NCI-H524 (cell line): Measurements from ENCODE around the gene IWS1.
"Not testable (repeated sequence)": the region's sequence is repeated elsewhere in the genome, so short reads cannot be mapped to it uniquely, and the experiment has no call there.

Experiments used
- DNase-seq, 2 experiments: peaks; one replicate each; lab custom pipeline; 2025; lab: John Stamatoyannopoulos, UW

The IWS1 gene

DNA sequence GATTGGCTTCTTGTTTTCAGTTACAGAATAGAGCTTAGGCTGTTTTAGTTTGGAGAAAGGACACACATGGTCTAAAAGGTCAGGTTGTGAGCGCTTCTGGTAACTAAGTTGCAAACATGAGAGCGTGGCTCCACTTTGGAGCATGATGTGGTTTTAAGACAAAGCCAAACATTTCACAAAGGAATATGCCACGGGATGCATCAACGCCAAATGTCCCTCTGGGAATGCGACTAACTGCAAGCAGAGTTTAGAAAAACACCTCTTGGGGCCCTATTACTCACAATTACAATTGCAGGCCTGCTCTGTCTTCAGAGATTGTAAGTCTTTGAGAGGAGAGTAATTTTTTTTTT, 34.6 kb upstream of the IWS1 start:
- no peak for DNase-seq

GRCh38 chr2:127560201-127560930, 34.1 kb upstream of the IWS1 start:
- no peak for DNase-seq

DNA sequence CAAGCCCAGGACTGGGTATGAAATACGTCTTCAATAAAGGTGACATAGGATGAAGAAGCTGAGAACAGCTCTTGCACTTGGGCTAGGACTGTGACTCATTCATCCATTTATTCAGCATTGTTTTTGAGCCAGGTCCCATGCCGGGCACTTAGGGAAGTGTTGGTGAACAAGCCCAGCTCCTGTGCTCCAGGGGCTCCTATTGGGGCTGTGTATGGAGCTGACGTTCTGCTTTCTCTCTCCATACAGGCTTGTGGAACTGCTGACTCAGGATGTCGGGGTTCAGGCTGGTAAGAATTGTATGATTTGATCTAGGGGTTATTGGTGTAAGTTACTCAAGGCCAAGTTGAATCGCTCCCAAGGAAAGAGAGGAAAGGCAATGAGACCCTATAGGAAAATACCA, 33.2 kb upstream of the IWS1 start:
- DNase-seq, result no peak

- no peak for DNase-seq
These were observed 32.6 kb upstream of the IWS1 start for GRCh38 chr2:127558911-127559310.

GRCh38 chr2:127552846-127553245, 26.6 kb upstream of the IWS1 start:
- no peak for DNase-seq

DNA sequence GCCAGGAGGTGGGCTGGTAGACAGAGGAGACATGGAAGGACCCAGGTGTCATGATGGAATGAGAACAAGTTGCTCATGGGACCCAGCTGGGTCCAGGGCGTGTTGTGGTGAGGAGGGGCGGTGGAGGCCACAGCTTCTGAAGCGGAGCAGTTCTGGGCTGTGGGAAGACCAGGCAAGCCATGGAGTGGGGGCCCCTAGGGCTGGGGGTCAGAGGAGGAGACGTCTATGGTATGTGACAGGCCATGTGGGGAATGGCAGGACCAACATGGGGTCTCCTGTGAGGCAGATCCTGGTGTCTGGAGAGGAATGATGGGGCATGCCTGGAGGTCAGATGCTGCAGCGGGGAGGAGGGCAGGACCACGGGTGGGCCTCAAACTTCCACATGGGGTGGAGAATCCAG, 26.0 kb upstream of the IWS1 start:
- no peak for DNase-seq

DNA sequence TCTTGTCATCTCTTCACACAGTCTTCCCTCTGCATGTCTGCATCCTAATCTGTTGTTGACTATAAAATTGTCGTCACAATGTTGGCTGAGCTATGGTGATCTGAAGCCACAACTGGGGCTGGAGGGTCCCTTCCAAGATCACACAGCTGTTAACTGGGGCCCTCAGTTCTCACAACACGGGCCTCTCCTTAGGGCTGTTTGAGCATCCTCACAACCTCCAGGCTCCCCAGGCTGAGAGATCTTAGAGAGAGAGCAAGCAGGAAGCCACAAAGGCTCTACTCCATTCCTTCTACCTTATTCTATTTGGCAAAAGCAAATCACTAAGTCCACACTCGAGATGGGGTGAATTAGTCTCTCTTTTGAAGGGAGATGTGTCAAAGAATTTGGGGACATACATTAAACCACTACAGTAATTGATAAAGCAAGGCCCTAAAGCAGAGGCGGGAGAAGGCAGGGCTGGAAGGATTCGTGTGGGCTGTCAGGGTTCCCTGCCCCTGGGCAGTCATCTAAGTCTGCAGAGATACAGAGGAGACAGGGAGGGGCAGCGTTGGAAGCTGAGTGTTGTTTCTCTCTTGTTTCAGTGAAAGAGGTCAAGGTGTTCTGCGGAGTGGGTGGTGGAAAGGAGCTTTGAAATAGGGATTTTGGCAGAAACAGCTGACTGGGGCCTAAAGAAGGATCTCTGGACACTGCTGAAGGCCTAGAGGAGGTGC, 25.1 kb upstream of the IWS1 start:
- no peak for DNase-seq

DNA sequence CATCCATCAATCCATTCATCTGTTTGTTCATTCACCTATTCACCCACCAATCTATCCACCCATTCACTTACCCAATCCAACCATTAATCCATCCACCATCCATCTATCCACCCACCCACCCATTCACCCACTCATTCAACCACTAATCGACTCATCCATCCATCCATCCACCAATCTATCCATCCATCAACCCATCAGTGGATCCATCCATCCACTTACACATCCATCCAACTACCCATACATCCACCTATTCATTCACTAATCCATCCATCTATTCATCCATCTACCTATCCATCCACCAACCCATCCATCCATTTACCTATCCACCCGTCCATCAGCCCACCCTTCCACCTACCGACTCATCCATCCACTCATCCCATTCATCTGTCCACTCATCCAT, 20.5 kb upstream of the IWS1 start:
- DNase-seq, result no peak

DNA sequence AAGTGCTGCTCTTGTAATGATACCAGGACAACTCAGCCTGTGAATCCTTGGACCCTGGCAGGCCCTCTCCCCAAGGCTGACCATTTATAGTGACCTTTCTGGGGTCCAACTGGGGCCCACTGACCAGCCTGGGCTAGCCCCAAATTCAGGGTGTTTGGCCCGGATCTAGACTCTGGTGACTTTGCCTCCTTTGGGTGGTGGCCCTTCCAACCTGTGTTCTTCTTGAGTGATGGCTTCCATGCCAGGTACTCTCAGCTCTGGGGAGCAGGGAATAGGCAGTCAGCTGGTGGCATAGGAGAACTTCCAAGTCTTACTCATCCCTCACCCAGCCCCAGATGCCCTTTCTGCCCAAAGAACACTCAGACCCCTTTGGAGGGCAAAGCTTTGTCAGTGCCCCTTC, 19.5 kb upstream of the IWS1 start:
- DNase-seq, result no peak

- DNase-seq, result no peak
These were observed 18.9 kb upstream of the IWS1 start for GRCh38 chr2:127545189-127545588.

DNA sequence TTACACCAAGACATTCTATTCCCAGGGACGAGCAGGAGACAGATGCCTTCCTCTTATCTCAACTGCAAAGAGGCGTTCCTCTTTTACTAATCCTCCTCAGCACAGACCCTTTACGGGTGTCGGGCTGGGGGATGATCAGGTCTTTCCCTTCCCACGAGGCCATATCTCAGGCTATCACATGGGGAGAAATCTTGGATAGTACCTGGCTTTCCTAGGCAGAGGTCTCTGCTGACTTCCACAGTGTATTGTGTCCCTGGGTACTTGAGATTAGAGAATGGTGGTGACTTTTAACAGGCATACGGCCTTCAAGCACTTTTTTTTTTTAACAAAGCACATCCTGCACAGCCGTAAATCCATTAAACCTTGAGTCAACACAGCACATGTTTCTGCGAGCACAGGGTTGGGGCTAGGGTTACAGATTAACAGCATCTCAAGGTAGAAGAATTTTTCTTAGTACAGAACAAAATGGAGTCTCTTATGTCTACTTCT, 16.8 kb upstream of the IWS1 start:
- peak; percentile 62 to 83 for DNase-seq

DNA sequence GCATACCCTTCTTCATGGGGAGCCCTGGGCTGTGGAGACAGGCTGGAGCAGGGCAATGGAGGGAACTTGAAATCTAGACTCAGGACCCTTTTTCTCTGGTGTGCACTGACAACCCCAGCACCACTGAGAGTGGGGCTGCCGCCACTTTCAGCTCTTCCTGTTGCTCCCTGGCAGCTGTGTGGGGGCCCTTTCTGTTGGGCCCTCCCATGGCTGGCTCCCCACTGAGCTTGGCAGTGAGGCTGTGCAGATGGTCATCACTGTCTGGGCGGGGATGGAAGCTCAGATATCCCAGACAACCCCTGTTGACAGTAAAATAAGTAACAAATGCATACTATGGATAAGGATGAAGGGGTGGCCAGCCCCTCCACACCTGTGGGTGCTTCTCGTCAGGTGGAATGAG, 15.9 kb upstream of the IWS1 start:
- DNase-seq, result peak; percentile 61 to 86

DNA sequence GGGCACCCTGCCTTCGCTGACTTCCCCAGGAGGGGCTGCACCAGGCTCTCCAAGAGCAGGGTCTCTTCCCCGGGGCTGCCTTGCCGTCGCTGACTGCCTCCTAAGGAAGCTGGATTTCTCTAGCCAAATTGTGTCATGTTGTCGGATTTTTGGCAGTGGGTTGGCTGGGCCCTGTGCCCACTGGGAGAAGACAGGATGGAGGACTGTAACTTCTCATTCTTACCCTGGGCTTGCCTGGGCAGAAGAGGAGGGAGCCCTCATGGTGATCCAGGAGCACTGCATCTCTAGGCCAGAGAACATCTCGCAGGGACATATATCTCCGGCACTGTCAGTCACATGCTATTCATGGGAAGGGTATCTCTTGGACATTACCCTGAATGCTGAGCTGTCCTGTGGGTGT, 15.5 kb upstream of the IWS1 start:
- DNase-seq, result peak in 1 of 2 experiments; percentile 27

- no peak for DNase-seq
These were observed 11.4 kb upstream of the IWS1 start for GRCh38 chr2:127537644-127538043.

- DNase-seq, result no peak
These were observed 10.6 kb upstream of the IWS1 start for GRCh38 chr2:127536707-127537541.

DNA sequence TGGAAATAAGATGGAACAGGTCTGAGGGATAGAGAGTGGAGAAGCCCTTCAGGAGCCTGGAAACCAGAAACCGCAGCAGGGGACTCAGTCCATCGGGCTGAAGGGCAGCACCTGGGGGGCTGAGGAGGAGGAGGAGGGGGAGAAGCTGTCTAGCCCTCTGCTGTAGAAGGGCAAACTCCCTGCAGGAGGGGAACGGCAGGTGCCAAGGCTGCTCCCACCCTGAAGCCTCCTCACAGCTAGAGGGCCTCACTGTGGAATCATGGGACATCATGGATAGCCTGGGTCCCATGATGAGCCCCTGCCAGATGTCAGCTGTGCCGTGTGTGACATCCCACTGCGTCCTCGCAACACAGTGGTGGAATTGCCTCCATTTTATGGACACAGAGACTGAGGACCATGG, 9.6 kb upstream of the IWS1 start:
- DNase-seq, result peak in 1 of 2 experiments; percentile 32

DNA sequence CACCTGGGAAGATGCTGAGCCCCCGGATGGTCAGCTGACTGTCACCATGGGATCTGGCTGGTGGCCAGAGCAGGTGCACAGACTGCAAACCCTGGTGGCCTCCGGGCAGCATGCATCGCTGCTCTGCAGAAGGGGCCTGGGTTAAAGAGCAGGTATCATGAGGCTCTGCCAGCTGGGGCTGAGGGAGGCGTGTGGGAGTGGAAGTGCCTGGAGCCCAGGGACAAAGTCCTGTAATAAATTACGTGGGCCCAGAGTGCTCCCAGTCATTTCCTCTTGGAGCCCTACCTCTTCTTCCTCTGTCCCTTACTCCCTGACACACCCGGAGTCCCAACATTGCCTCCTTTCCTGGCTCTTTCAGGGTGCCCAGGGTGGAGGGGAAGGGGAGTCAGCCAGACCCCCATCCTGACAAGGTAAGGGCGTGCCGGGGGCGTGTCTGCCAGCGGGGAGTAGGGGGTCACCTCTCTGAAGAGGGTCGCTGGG, 9.2 kb upstream of the IWS1 start, which contains the start of gene MYO7B:
TSS of gene MYO7B (plus strand) at position 262 of the 480 bp plus-strand sequence. CDS start 24,040 bp downstream, outside the sequence.
- no peak for DNase-seq

DNA sequence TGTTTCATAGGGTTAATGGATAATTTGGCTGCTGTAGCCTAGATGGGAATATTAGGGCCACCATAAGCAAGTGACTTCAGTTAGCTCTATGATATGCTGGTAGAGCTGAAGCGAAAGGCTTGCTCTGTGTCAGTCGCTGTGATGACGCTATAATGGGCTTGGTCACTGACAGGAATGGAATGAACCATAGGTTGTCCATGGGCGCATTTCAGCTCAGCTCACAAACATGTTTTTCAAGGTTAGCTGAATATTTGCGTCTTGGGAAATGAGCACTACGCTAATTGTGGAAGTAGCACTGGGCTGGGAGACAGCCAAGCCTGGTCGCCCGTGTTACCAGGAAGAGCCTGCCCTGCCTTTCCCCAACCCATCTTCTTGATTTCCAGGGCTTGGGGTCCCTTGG, 6.0 kb upstream of the IWS1 start:
- DNase-seq, result no peak

DNA sequence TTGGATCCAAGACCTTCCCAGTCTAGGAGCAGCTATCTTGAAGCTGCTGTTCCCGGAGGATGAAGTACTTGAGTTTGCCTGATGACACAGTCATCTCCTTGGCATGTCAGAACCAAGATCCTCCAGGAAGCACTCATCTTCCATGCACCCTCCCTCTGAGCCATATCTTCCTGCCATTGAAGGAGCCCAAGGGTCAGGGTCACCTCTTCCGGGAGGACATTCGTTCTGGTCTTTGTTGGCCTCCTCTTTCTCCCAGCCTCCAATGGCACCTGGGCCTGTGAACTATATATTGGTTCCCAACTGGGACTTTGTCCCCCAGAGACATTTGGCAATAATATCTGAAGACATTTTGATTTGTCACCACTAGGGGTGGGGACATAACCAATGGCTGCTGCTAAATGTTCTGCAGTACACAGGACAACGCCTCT, 4.9 kb upstream of the IWS1 start:
- DNase-seq, result no peak

GRCh38 chr2:127530245-127531140, 4.2 kb upstream of the IWS1 start:
- DNase-seq, result no peak

GRCh38 chr2:127529416-127529815, 3.1 kb upstream of the IWS1 start:
- DNase-seq, result not testable (repeated sequence)
